HG03565 (cell line): ENCODE data around the gene FARP1.

Experiments
- ATAC-seq: cut with Tn5 transposase; IDR thresholded peaks from one replicate; pipeline ENCODE4 v1.9.1; 2021; ENCODE audit warnings: mild to moderate bottlenecking, moderate library complexity; ENCODE audit not compliant: unreplicated experiment

Gene FARP1

GRCh38 chr13:98198683-98199082, 55.8 kb downstream of the FARP1 start:
- ATAC-seq: no peak

- no peak for ATAC-seq
Measured at GRCh38 chr13:98199480-98199879, 56.6 kb downstream of the FARP1 start.

GRCh38 chr13:98200211-98200878, 57.5 kb downstream of the FARP1 start:
- ATAC-seq: no peak

GRCh38 chr13:98201189-98201588, 58.3 kb downstream of the FARP1 start:
- no peak for ATAC-seq

GRCh38 chr13:98201984-98202383, 59.1 kb downstream of the FARP1 start:
- no peak for ATAC-seq

- ATAC-seq: no peak
Measured at GRCh38 chr13:98203646-98204326, 60.9 kb downstream of the FARP1 start.

- no peak for ATAC-seq
Measured at GRCh38 chr13:98204546-98204945, 61.7 kb downstream of the FARP1 start.

- no peak for ATAC-seq
Measured at GRCh38 chr13:98206946-98207345, 64.1 kb downstream of the FARP1 start.

- no peak for ATAC-seq
Measured at GRCh38 chr13:98207416-98207815, 64.5 kb downstream of the FARP1 start.

GRCh38 chr13:98208606-98209005, 65.7 kb downstream of the FARP1 start:
- no peak for ATAC-seq

- ATAC-seq: no peak
Measured at GRCh38 chr13:98212763-98213162, 69.9 kb downstream of the FARP1 start.

GRCh38 chr13:98213354-98213753, 70.5 kb downstream of the FARP1 start:
- no peak for ATAC-seq

GRCh38 chr13:98214008-98214643, 71.2 kb downstream of the FARP1 start:
- no peak for ATAC-seq

GRCh38 chr13:98214707-98215106, 71.8 kb downstream of the FARP1 start:
- no peak for ATAC-seq

GRCh38 chr13:98215508-98215907, 72.6 kb downstream of the FARP1 start:
- ATAC-seq: no peak

GRCh38 chr13:98216135-98216565, 73.3 kb downstream of the FARP1 start:
- no peak for ATAC-seq

GRCh38 chr13:98216711-98217285, 73.9 kb downstream of the FARP1 start:
- ATAC-seq: no peak

- ATAC-seq: no peak
Measured at GRCh38 chr13:98217597-98217996, 74.7 kb downstream of the FARP1 start.

GRCh38 chr13:98219685-98220084, 76.8 kb downstream of the FARP1 start:
- no peak for ATAC-seq

GRCh38 chr13:98220271-98220791, 77.4 kb downstream of the FARP1 start:
- ATAC-seq: no peak

GRCh38 chr13:98221234-98221633, 78.3 kb downstream of the FARP1 start:
- ATAC-seq: no peak
